Chondrocyte (in vitro differentiated cells): ENCODE data around the gene TRIM54. TPM values are rescaled to one million over a fixed set of nuclear protein-coding genes. Genes with fewer than 3 reads are reported as not detected.
"Not testable (repeated sequence)": the region's sequence is repeated elsewhere in the genome, so short reads cannot be mapped to it uniquely, and the experiment has no call there.

Experiments used
- DNase-seq: peaks from one replicate; pipeline ENCODE4 v3.0.0; 2021; ENCODE audit warnings: mixed read lengths, low spot score
- H3K27ac Mint-ChIP-seq: one replicate; pipeline ENCODE4 v1.8.0; 2021; ENCODE audit warnings: mild to moderate bottlenecking, moderate library complexity, mixed read lengths; ENCODE audit not compliant: unreplicated experiment
- H3K27me3 Mint-ChIP-seq: 2 replicates; pipeline ENCODE4 v1.8.0; 2021; ENCODE audit warnings: low read depth, mixed read lengths
- H3K36me3 Mint-ChIP-seq: 2 replicates; pipeline ENCODE4 v1.8.0; 2021; ENCODE audit warnings: low read depth, mixed read lengths
- H3K4me1 Mint-ChIP-seq: 2 replicates; pipeline ENCODE4 v1.8.0; 2021; ENCODE audit warnings: low read depth, mild to moderate bottlenecking, mixed read lengths
- H3K4me3 Mint-ChIP-seq: one replicate; pipeline ENCODE4 v1.8.0; 2021; ENCODE audit warnings: mild to moderate bottlenecking, moderate library complexity, mixed read lengths; ENCODE audit not compliant: unreplicated experiment
- H3K9me3 Mint-ChIP-seq: 2 replicates; pipeline ENCODE4 v1.8.0; 2021; ENCODE audit warnings: low read depth, mixed read lengths
- total RNA-seq: library from RNA; stranded (reverse); gene quantifications from 3 replicates; pipeline ENCODE4 v1.2.1, GENCODE V29; 2021
- TF ChIP-seq, protein P1 (sequence below): fragments of 200-600 bp; sonication (generic); IDR thresholded peaks from 2 replicates; pipeline ENCODE4 v1.5.0; 2021; ENCODE audit warnings: antibody characterized with exemption, mild to moderate bottlenecking, moderate library complexity

The TRIM54 gene
- total RNA-seq, 1 donor from 2014 or later: not detected

GRCh38 chr2:27336173-27336572 is 53.9 kb downstream of the TRIM54 start:
- no peak overlapping the region for H3K27ac Mint-ChIP-seq
- H3K4me3 Mint-ChIP-seq: no peak overlapping the region
- H3K27me3 Mint-ChIP-seq: no peaks in the 10 kb centered on the region
- TF ChIP-seq, protein P1, sequence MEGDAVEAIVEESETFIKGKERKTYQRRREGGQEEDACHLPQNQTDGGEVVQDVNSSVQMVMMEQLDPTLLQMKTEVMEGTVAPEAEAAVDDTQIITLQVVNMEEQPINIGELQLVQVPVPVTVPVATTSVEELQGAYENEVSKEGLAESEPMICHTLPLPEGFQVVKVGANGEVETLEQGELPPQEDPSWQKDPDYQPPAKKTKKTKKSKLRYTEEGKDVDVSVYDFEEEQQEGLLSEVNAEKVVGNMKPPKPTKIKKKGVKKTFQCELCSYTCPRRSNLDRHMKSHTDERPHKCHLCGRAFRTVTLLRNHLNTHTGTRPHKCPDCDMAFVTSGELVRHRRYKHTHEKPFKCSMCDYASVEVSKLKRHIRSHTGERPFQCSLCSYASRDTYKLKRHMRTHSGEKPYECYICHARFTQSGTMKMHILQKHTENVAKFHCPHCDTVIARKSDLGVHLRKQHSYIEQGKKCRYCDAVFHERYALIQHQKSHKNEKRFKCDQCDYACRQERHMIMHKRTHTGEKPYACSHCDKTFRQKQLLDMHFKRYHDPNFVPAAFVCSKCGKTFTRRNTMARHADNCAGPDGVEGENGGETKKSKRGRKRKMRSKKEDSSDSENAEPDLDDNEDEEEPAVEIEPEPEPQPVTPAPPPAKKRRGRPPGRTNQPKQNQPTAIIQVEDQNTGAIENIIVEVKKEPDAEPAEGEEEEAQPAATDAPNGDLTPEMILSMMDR: no peak
- H3K36me3 Mint-ChIP-seq: peaks cover 29% of the 10 kb centered on the region
- H3K9me3 Mint-ChIP-seq: no peaks in the 10 kb centered on the region
- no peak for DNase-seq
- no peaks in the 10 kb centered on the region for H3K4me1 Mint-ChIP-seq

DNA sequence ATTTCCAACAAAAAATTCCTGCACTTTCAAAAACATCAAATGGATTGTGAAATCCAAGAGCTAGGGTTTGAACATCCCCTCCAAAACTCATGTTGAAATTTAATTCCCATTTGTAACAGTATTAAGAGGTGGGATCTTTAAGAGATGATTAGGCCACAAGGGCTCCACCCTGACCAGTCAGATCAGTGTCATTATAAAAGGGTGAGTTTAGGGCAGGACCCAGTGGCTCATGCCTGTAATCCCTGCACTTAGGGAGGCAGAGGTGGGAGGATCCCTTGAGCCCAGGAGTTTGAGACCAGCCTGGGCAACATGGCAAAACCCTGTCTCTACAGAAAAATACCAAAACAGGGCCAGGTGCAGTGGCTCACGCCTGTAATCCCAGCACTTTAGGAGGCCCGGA is 65.4 kb downstream of the TRIM54 start:
- peaks cover 12% of the 10 kb centered on the region for H3K4me1 Mint-ChIP-seq
- no peaks in the 10 kb centered on the region for H3K27me3 Mint-ChIP-seq
- TF ChIP-seq, protein P1: no peak
- H3K27ac Mint-ChIP-seq: no peak overlapping the region
- H3K4me3 Mint-ChIP-seq: no peak overlapping the region
- H3K36me3 Mint-ChIP-seq: peaks cover 2% of the 10 kb centered on the region
- DNase-seq: no peak
- no peaks in the 10 kb centered on the region for H3K9me3 Mint-ChIP-seq

GRCh38 chr2:27350106-27350693 is 68.0 kb downstream of the TRIM54 start:
- DNase-seq: no peak
- no peak overlapping the region for H3K4me3 Mint-ChIP-seq
- TF ChIP-seq, protein P1: no peak
- H3K27ac Mint-ChIP-seq: no peak overlapping the region
- peaks cover 21% of the 10 kb centered on the region for H3K4me1 Mint-ChIP-seq
- no peaks in the 10 kb centered on the region for H3K36me3 Mint-ChIP-seq
- no peaks in the 10 kb centered on the region for H3K27me3 Mint-ChIP-seq
- no peaks in the 10 kb centered on the region for H3K9me3 Mint-ChIP-seq

- H3K36me3 Mint-ChIP-seq: no peaks in the 10 kb centered on the region
- no peak overlapping the region for H3K27ac Mint-ChIP-seq
- no peak for DNase-seq
- H3K4me1 Mint-ChIP-seq: peaks cover 31% of the 10 kb centered on the region
- H3K27me3 Mint-ChIP-seq: no peaks in the 10 kb centered on the region
- TF ChIP-seq, protein P1: no peak
- H3K9me3 Mint-ChIP-seq: no peaks in the 10 kb centered on the region
- H3K4me3 Mint-ChIP-seq: no peak overlapping the region
Measured at GRCh38 chr2:27351802-27352598, 69.8 kb downstream of the TRIM54 start.

DNA sequence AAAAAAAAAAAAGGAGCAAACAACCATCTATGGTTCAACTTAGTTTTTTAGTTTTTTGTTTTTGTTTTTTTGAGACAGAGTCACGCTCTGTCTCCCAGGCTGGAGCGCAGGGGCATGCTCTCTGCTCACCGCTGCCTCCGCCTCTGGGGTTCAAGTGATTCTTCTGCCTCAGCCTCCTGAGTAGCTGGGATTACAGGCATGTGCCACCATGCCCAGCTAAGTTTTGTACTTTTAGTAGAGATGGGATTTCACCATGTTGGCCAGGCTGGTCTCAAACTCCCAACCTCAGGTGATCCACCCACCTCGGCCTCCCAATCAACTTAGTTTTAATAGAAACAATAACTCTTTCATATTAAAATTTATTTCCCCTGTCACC is 71.1 kb downstream of the TRIM54 start:
- H3K27me3 Mint-ChIP-seq, DNase-seq, H3K36me3 Mint-ChIP-seq, H3K4me3 Mint-ChIP-seq, H3K27ac Mint-ChIP-seq, H3K9me3 Mint-ChIP-seq: not testable (repeated sequence)
- H3K4me1 Mint-ChIP-seq: peaks cover 40% of the 10 kb centered on the region
